HUES64 (cell line): ENCODE measurements around the gene PHC1.
"Not testable (repeated sequence)": the region's sequence is repeated elsewhere in the genome, so short reads cannot be mapped to it uniquely, and the experiment has no call there.

Experiments used
- H3K27ac ChIP-seq: 2 replicates; pipeline ENCODE4 v1.7.0; 2013; ENCODE audit warnings: low read depth, low read length, inconsistent platforms
- H3K27me3 ChIP-seq: 2 replicates; pipeline ENCODE4 v1.6.1; 2013; ENCODE audit warnings: mild to moderate bottlenecking, low read length; ENCODE audit not compliant: insufficient read depth
- H3K36me3 ChIP-seq: 2 replicates; pipeline ENCODE4 v1.6.1; 2013; ENCODE audit warnings: mild to moderate bottlenecking, low read length; ENCODE audit not compliant: insufficient read depth
- H3K4me1 ChIP-seq: 2 replicates; pipeline ENCODE4 v1.6.1; 2013; ENCODE audit warnings: mild to moderate bottlenecking, low read length, moderate library complexity; ENCODE audit not compliant: insufficient read depth
- H3K4me3 ChIP-seq: 2 replicates; pipeline ENCODE4 v1.5.1; 2013; ENCODE audit warnings: mild to moderate bottlenecking, low read length, moderate library complexity
- H3K9ac ChIP-seq: 2 replicates; pipeline ENCODE4 v1.6.1; 2013; ENCODE audit warnings: mild to moderate bottlenecking, low read depth, low read length
- H3K9me3 ChIP-seq: 2 replicates; pipeline ENCODE4 v1.6.1; 2013; ENCODE audit warnings: low read depth, low read length; ENCODE audit not compliant: insufficient read depth
- WGBS: fragments of 150-250, 120-280 bp; methylation state at CpG from one replicate; pipeline ENCODE4 v1.1.7; 2013; ENCODE audit warnings: missing lambda C conversion rate; 5-methylcytosine and 5-hydroxymethylcytosine counted together

The PHC1 gene

GRCh38 chr12:8911606-8912268 lies 2.6 kb upstream of the PHC1 start:
- peak overlapping the region; percentile 81 for H3K4me3 ChIP-seq
- no peaks in the 10 kb centered on the region for H3K9me3 ChIP-seq
- peak overlapping the region; percentile 96 for H3K27ac ChIP-seq
- peaks cover 4% of the 10 kb centered on the region; the same call in 1 of the 2 replicates for H3K36me3 ChIP-seq
- WGBS: 3% methylated on average over 3 of the region's 3 CpGs
- H3K27me3 ChIP-seq: no peaks in the 10 kb centered on the region
- H3K4me1 ChIP-seq: peaks cover 51% of the 10 kb centered on the region
- peak overlapping the region; percentile 94 for H3K9ac ChIP-seq

- Histone ChIP-seq H3K9me3 (no peaks in the 10 kb centered on the region), H3K9ac (peak overlapping the region; percentile 94), H3K4me1 (peaks cover 52% of the 10 kb centered on the region), H3K4me3 (peak overlapping the region; percentile 81), H3K27ac (peak overlapping the region; percentile 96), H3K27me3 (no peaks in the 10 kb centered on the region), H3K36me3 (peaks cover 16% of the 10 kb centered on the region)
- WGBS: 9% methylated on average over 9 of the region's 9 CpGs
Measured at GRCh38 chr12:8912914-8913313, 1.4 kb upstream of the PHC1 start.

GRCh38 chr12:8913702-8914032 lies 642 bp upstream of the PHC1 start:
- Histone ChIP-seq H3K36me3 (peaks cover 23% of the 10 kb centered on the region), H3K9ac (peak overlapping the region; percentile 94), H3K27ac (peak overlapping the region; percentile 96), H3K9me3 (no peaks in the 10 kb centered on the region), H3K4me1 (peaks cover 54% of the 10 kb centered on the region), H3K27me3 (no peaks in the 10 kb centered on the region), H3K4me3 (peak overlapping the region; percentile 81)
- 3% methylated on average over 5 of the region's 6 CpGs for WGBS

GRCh38 chr12:8914716-8915526 lies 612 bp downstream of the PHC1 start:
- WGBS: under 1% methylated on average over 30 of the region's 35 CpGs
- no peaks in the 10 kb centered on the region for H3K9me3 ChIP-seq
- H3K9ac ChIP-seq: peak overlapping the region; percentile 91
- peaks cover 35% of the 10 kb centered on the region for H3K36me3 ChIP-seq
- H3K4me3 ChIP-seq: peak overlapping the region; percentile 100
- H3K27me3 ChIP-seq: no peaks in the 10 kb centered on the region
- peak overlapping the region; percentile 70 for H3K27ac ChIP-seq
- H3K4me1 ChIP-seq: peaks cover 51% of the 10 kb centered on the region

GRCh38 chr12:8916154-8916553 lies 1.8 kb downstream of the PHC1 start:
- Histone ChIP-seq H3K4me1 (peaks cover 39% of the 10 kb centered on the region), H3K27me3 (no peaks in the 10 kb centered on the region), H3K4me3 (peak overlapping the region; percentile 100), H3K36me3 (peaks cover 47% of the 10 kb centered on the region), H3K9me3 (no peaks in the 10 kb centered on the region), H3K9ac (peak overlapping the region; percentile 91), H3K27ac (peak overlapping the region; percentile 70; the same call in 1 of the 2 replicates)

GRCh38 chr12:8917031-8917430 lies 2.7 kb downstream of the PHC1 start:
- Histone ChIP-seq H3K27ac (no peak overlapping the region), H3K4me1 (peaks cover 31% of the 10 kb centered on the region), H3K9ac (peak overlapping the region; percentile 91), H3K27me3 (no peaks in the 10 kb centered on the region), H3K36me3 (peaks cover 56% of the 10 kb centered on the region), H3K4me3 (peak overlapping the region; percentile 100), H3K9me3 (no peaks in the 10 kb centered on the region)
- 68% methylated on average over 3 of the region's 3 CpGs for WGBS

GRCh38 chr12:8917751-8918150 lies 3.4 kb downstream of the PHC1 start:
- peaks cover 24% of the 10 kb centered on the region for H3K4me1 ChIP-seq
- H3K27me3 ChIP-seq: no peaks in the 10 kb centered on the region
- peaks cover 63% of the 10 kb centered on the region for H3K36me3 ChIP-seq
- peak overlapping the region; percentile 100 for H3K4me3 ChIP-seq
- no peak overlapping the region for H3K27ac ChIP-seq
- WGBS: 56% methylated on average over 1 of the region's 1 CpG
- no peaks in the 10 kb centered on the region for H3K9me3 ChIP-seq
- H3K9ac ChIP-seq: no peak overlapping the region

GRCh38 chr12:8919643-8920042 lies 5.3 kb downstream of the PHC1 start:
- H3K4me3 ChIP-seq, H3K9ac ChIP-seq, H3K27me3 ChIP-seq, H3K9me3 ChIP-seq, H3K27ac ChIP-seq: not testable (repeated sequence)
- 93% methylated on average over 4 of the region's 4 CpGs for WGBS
- Histone ChIP-seq H3K36me3 (peaks cover 82% of the 10 kb centered on the region), H3K4me1 (peaks cover 17% of the 10 kb centered on the region)

GRCh38 chr12:8922544-8922943 lies 8.2 kb downstream of the PHC1 start:
- no peaks in the 10 kb centered on the region for H3K27me3 ChIP-seq
- H3K4me3 ChIP-seq: no peak overlapping the region
- H3K9ac ChIP-seq: no peak overlapping the region
- H3K9me3 ChIP-seq: no peaks in the 10 kb centered on the region
- WGBS: 98% methylated on average over 5 of the region's 5 CpGs
- no peak overlapping the region for H3K27ac ChIP-seq
- H3K4me1 ChIP-seq: peaks cover 6% of the 10 kb centered on the region; the same call in 1 of the 2 replicates
- H3K36me3 ChIP-seq: peaks cover 99% of the 10 kb centered on the region

- H3K4me3 ChIP-seq, H3K9me3 ChIP-seq, H3K4me1 ChIP-seq, H3K9ac ChIP-seq, H3K27me3 ChIP-seq, H3K27ac ChIP-seq: not testable (repeated sequence)
- 92% methylated on average over 4 of the region's 4 CpGs for WGBS
- H3K36me3 ChIP-seq: peaks cover 91% of the 10 kb centered on the region
Measured at GRCh38 chr12:8930655-8931323, 16.5 kb downstream of the PHC1 start.

- 100% methylated on average over 1 of the region's 3 CpGs for WGBS
Measured at GRCh38 chr12:8932464-8932863, 18.2 kb downstream of the PHC1 start.

More at GRCh38 chr12:8932464-8932863, 18.2 kb downstream of the PHC1 start:
- H3K4me1 ChIP-seq, H3K4me3 ChIP-seq, H3K27me3 ChIP-seq, H3K27ac ChIP-seq, H3K9me3 ChIP-seq, H3K9ac ChIP-seq: not testable (repeated sequence)
- peaks cover 92% of the 10 kb centered on the region for H3K36me3 ChIP-seq
